ENCODE data around the gene LRCH3.

LRCH3 gene

DNA sequence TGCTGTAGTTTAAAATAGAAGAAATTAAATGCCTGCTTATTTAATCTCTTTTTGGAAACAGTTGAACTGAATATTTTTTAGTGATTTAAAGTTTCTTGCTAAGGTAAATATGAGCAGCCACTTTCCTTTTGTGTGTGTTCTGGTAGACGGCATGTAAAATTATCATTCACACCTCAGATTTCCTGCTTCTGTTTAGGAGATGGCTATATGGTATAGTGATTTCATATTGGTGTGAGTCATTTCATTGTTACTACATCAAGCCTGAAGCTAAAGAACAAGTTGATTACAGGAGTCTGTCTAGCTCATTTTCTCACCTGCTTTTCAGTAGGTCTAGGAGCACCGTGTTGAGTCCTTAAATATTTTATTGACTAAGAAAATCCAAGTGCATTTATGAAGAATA is 2.2 kb downstream of the LRCH3 start:
- no peak for DNase-seq

DNA sequence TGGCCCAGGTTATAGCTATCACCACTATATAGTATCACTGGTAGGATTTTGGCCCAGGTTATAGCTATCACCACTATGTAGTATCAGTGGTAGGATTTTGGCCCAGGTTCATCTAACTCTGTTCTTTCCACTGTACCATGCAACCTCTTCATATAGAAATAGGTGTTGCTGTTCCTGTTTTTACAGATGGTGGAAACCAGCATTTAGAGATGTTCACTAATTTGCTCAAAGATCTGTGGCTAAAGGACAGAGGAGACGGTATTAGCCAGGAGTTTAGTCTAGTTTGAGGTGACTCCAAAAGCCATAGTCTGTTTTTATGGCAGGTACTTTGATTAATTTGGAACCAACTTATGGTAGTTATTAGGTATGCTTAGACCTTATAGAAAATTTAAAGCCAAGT is 3.1 kb downstream of the LRCH3 start:
- DNase-seq = no peak

DNA sequence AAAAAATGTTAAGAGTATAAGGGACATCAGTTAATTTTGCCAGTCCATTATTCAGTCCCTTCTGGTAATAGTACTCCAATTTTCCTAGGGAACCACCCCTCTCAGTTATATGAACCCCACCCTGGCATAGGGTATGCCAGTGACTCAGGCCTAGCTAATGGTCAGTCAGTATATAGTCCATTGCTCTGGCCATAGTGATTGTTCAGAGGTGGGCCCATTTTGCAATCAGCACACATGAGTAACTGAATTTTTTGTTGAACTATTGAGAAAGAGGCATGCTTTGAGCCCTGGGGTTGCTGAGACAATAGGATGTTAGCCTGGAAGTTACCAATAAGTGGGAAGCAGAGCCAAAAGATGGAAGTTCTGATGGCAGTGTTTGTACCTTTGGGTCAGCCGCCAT is 4.1 kb downstream of the LRCH3 start:
- DNase-seq = no peak

DNA sequence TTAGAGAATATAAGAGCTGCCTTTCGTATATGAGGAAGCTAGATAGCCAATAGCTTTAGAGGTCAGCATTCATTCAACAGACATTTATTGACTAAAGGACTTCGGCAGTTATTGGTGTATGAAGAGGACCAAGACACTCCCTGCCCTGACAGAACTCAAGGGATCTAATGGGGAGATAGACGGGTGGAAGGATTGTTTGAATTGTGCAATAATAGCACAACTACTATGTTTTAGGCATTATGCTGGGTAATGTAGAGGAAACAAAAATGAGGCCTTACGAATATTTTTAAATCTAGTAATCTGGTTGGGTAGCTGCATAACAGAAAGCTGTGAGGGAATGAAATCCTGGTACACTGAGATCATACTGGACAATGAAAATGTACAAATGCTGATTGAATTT is 5.0 kb downstream of the LRCH3 start:
- DNase-seq = no peak

DNA sequence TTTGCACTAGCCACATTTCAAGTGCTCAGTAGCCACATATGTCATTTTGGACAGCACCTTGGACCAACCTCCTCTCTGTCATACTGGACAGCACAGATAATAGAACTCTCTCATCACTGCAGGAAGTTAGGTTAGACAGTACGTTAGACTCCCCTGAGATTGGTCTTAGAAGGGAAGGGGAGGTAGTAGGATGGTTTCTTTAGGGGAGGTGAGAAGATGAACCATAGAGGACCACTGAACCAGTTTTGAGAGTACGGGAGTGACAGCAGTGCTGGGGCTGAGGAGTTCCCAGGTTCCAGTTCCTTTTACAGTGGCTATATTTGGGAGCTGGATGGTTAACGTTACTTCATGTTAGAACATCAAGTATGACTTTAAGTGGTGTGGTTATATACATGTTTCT is 7.8 kb downstream of the LRCH3 start:
- no peak for DNase-seq

DNA sequence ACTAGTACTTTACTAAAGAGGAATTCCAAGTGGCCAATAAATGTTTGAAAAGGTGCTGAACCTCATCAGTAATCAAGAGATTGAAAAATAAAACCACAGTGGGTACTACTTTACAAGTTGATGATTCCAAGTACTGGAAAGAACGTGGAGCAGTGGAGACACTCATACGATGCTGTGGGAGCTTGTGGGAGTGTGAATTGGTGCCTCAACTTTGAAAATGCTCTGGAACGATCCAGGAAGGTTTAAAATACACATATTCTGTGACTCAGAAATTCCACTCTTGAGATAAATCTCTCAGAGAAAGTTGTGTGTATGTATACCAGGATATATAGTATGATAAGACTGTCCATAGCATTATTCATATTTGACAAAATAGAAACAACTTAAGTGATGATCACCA is 9.3 kb downstream of the LRCH3 start:
- no peak for DNase-seq

DNA sequence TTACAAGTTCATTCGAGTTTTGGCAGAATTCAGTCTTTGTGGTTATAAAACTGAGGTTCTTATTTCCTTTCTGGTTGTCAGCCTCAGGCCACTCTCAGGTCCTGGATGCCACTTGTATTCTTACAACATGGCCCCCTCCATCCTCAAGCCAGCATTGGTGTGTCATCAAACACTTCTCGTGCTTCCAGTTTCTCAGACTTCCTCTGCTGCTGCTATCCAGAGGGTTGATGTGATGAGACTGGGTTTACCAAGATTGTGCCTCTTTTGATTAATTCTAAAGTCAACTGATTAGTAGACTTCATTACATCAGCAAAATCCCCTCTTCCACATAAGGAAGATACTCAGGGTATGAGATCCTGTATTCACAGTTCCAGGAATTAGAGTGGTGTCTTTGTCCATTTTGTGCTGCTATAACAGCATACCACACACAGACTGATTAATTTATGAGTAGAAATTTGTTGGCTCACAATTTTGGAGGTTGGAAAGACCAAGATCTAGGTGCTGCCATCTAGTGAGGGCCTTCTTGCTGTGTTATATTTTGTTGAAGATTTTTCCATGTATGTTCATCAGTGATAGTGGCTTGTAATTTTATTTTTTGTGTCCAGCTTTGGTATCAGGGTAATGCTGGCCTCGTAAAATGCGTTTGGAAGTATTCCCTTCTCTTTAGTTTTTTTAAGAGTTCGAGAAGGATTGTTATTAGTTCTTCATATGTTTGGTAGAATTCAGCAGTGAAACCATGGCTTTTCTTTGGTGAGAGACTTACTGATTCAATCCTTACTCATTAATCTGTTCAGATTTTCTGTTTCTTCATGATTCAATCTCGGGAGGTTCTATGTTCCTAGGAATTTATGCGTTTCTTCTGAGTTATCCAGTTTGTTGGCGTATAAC is 11.1 kb downstream of the LRCH3 start:
- DNase-seq = no peak

DNA sequence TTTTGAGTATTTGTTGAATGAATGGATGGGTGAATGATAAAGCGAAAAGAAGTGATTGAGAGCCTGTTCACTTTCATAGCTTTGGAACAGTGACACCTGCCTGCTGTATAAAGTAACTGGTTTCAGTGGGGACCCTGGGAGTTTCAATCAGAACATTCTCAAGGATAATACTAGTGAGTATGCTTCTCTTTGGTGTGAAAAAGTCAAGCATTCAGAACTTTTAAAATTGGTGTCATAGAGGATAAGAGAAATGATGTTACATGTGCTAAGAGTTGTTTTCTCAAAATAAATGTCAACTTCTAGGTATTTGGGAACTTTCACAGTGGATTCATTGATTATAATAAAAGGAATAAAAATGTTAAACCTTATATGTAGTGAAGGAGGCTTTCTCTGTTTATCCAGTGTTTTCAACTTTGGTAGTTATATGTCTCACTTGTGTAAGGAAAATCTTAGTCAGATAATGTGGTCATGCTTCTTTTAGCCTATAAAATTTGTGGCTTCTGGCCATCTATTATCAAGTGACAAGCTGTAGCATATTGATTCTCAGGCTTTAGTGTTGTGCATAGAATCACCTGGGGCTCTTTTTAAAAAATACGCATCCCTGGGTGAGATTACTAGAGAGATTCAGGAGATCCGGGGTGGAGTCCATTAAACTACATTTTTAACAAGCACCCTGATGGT is 11.9 kb downstream of the LRCH3 start:
- DNase-seq = no peak

DNA sequence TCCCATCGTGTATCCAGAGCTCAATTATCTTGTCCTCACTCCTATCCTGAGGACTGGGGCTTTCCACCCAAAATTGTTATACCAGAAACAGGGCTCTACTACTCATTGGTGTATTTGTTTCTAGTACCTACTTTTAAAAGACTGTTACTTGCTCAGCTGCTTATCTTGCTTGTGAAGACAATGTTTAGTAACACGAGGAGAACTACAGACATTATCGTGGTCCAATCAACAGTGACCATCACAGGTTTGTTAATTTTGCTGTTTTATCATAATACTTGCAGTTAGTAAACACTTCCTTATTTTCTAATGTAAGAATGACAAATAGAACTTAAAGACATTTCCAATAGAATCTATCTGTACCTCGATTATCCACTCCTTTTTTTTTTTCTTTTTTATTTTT is 13.5 kb downstream of the LRCH3 start:
- DNase-seq = no peak

DNA sequence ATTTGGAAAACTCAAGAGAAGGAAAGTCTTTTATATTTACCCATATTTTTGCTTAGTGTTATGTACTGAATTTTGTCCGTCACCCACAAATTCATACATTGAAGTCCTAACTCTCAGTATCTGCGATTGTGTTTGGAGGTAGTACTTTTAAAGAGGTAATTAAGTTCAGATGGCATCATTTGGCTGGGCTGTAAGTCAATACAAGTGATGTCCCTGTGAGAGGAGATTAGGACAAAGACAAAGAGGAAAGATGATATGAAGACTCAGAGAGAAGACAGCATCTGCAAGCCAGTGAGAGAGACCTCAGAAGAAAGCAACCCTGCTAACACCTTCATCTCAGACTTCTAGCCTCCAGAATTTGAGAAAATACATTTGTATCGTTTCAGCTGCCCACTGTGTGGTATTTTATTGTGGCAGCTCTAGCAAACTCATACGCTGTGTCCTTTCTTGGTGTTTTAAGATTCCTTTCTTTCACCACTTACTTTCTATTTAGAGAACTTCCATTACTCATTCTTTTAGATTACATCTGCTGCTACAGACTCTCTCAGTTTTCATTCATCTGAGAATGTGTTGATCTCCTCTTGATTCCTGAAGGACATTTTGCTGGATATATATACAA is 17.0 kb downstream of the LRCH3 start:
- no peak for DNase-seq

DNA sequence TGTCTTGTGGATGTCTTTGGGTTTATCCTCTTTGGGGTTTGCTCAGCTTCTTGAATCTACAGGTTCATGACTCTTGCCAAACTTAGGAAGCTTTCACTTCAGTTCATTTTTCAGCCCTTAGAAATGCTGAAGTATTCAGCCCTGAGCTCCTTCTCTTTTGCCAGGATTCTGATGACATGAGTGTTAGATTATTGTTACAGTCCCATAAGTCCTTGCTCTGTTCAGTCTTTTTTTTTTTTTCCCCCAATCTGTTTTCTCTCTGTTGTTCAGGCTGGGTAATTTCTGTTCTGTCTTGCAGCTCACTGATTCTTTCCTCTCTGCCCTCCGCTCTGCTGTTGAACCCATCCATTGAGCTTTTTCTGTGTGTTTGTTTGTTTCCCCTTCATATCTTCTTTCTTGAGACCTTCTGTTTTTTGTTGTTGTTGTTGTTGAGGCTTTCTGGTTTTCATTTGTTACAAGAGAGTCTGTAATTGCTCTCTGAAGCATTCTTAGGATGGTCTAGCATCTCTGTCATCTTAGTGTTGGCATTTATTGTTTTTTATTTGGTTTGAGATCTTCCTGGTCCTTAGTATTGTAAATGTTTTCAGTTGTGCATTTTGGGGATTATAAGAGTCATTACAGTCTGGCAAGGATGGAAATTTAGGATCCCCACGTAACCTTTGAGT is 18.4 kb downstream of the LRCH3 start:
- no peak for DNase-seq

DNA sequence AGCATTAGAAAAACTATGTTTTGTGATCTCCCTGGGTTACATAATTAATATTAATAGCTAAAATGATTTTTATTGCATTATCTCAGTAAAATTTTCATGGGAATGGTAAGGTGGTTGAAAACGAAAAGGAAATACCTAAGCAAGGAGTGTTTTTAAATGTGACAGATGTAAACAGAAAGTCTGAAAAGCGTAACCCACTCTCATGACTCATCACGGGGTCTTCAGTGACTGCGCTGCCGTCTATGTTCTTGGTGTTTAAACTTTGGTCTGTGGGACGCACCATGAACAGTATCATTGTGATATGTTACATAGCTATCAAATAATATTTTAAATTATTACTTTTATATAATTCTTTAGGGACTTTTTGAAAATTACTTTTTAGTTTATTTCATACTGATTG is 19.8 kb downstream of the LRCH3 start:
- no peak for DNase-seq

DNA sequence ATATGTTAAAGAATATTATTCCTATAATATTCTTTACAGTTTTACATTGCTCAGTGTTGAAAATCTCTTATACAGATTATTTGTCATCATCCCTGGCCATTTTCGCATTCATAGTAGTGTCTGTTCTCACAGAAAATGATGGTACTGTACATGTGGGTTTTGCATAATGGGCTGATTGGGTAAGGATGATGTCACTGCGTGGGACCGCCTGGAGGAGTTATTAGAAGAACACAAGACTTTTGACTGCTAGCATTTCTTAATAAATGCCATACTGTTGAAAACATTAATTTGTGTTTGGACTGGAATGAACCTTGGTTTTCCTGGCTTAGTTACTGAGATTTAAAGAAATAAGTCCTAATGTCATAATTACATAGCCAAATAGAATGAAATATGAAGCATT is 20.3 kb downstream of the LRCH3 start:
- DNase-seq = no peak

DNA sequence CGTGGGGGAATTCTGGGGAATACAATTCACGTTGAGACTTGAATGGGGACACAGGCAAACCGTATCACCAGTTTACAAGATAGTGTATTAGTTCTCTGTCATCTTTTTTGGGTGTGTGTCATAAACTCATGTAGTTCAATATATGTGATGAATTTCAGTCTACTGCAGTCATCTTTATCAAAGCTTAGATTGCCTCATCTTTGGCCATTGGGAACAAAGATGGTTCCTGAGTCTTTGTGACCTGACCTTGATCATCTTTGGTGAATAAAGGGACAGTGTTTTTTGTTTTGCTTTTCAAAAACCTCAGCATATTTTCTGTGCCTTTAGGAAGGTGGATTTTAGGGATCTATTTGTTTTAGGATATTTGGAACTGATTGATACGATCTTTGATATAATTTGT is 23.3 kb downstream of the LRCH3 start:
- no peak for DNase-seq

DNA sequence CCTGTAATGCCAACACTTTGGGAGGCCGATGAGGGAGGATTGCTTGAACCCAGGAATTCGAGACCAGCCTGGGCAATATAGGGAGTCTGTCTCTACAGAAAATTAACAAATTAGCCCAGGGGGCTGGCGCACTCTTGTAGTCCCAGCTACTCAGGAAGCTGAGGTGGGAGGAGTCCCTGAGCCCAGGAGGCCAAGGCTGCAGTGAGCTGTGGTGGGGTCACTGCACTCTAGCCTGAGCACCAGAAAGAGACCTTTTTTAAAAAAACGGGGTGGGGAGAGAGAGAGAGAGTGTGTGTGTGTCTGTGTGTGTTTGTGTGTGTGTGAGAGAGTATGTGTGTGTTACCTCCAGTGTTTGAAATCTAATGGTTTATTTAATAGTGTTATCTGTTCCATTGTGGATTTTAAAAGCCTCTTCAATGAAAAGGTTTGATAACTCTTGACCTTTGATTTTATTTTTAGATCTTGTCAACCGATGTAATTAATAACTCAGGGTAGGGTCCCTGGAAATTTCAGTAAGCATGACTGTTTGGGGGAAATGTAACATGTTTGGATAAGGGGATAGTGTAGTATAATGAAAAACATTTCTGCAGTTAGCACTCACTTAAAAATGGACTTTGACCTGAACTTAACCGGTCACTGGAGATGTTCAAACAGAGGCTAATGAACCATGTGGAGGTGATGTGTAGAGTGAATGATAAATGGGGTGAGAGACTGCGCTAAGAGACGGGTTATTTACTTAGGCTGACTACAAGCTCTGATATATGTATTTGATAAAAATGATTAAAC is 29.7 kb downstream of the LRCH3 start:
- no peak for DNase-seq

DNA sequence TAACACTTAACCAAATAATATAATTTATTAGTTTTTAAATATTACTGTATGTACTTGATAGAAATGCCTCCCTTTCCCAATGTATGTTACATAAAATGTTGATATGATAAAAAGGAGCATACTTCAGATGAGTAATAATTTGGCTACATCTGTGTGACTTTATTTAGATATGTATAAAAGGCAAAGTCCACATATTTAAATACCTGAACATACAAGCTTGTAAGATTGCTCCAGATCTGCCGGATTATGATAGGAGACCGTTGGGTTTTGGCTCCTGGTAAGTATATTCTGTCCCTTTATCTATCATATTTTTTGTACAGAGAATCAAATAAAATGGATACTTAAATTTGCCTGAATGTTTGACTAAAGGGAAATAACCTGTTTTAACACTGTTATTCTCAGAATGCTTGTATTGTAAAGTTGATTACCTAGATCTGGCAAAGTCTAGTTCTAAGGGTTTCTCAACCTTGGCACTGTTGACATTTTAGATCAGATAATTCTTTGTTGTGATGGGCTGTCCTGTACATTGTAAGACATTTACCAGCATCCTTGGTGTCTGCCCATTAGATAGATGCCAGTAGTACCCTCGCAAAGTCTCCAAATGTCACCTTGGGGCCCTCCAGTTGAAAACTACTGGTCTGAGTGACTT is 38.5 kb downstream of the LRCH3 start:
- DNase-seq = no peak

DNA sequence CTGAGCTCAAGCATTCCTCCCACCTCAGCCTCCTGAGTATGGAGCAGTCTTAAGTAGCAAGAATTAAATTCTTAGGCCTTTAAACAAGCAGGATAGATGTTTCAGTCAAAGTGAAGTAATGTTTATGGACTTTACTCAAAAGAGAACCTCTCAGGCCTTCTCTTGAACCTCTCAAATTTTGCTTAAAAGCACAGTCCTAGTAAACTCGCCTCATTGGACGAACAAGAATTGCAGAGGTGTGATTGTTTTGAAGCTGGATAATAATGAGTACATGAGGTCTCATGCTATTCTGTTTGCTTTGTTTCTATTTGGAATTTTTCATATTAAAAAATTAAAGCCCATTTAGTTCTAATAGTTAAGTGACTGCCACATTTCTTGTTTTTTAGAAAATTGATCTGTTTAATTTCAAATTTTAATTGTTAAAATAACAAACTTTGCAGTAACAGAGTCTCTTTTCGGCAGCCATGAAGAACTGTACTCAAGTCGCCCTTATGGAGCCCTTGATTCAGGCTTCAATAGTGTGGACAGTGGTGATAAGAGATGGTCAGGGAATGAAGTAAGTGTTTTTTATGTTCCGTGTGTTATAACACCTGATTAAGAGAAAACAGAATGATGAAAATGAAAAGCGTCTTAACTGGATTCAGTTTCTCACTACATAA is 39.4 kb downstream of the LRCH3 start:
- DNase-seq = no peak

DNA sequence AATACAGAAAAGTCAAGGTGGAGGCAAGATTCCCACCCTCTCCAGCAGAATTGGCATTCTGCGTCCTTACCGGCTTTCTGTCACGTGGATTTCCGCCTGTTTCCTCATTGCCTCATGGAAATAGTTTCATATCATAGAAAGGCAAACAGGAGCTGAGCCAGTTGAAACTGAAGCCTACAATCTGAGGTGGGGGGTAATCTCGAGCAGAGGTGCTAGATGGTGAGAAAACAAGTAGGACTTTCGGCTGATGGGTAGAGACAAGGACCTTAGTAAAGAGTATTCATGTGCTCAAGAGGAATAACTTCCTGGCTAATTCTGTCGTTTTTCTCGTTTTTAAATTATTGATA is 39.9 kb downstream of the LRCH3 start:
- no peak for DNase-seq

DNA sequence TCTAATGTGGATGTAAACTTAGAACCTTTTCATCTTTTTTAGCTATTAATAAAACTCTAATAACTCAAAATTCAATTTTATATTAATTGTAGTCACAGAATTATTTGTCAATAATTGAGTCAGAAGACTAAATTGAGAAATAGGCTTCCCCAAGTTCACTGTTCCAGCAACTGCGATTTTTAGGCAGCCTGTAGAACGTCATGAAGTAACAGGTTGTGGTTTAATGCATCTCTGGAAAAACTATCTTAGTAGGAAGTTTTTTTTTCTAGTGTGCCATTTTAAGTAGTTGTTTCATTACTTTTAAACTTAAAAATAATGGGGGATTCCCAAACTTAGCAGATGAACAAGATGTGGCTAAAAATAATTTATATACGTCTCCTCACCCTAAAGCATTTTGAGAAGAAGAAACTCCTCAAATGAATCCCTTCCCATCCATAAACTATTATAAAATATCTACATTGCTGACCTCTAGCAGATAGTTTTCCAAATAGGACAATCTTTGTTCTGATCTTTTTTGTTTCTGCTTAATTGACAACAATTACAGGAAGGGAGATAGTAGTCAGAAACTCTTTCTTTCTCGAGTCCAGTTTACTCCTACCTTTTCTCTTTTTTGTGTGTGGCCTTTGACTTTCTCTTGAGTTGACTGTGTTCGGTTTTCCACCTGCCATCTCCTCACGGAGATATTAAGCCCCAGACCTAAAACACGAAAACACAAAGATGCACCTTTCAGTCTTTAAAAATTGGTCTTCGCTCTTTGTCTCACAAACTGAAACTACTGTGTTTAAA is 43.1 kb downstream of the LRCH3 start:
- DNase-seq = no peak

DNA sequence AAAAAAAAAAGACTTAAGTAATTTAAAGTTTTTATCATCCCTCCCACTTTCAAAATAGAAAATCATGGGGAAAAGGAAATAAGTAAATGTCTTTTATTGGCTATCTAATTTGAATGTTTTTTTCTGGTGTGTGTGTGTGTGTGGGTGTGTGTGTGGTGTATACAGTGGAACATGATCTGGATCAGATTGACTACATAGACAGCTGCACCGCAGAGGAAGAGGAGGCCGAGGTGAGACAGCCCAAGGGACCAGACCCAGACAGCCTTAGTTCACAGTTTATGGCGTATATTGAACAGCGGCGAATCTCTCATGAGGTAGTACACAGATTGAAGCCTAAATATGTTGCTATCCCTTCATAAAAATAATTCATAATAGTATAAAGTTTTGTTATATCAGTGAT is 44.5 kb downstream of the LRCH3 start:
- no peak for DNase-seq

DNA sequence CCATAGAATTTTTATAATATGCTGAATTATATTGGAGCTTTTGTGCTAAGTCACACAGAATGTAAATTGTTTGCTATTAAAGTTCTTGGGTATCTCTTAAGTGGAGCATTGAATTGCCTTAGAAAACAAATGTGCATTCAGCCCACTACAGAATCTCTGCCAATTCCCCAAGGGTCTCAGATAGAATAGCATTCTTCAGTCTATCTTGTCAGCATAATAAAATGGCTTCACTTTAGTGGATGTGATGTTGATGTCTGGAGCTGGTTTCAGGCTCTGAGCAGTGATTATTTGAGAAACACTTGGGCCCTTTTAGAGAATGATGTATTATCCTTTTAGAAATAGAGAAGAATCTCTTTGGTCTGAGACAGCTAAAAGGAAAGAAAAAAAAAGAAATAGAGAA is 45.2 kb downstream of the LRCH3 start:
- no peak for DNase-seq

All from NCI-H1092 (cell line).